GM18526 (cell line): ENCODE data around the gene VTI1A.

ENCODE experiments used
- POLR2A ChIP-seq: IDR thresholded peaks from 3 replicates; pipeline ENCODE4 v1.6.1; 2011; ENCODE audit not compliant: insufficient read length; ENCODE audit errors: extremely low read depth

Gene VTI1A

GRCh38 chr10:112689327-112690072 is 242.5 kb downstream of the VTI1A start:
- no peak for TF ChIP-seq POLR2A

- no peak for TF ChIP-seq POLR2A
Measured at GRCh38 chr10:112695539-112695938, 248.5 kb downstream of the VTI1A start.

- TF ChIP-seq POLR2A: no peak
Measured at GRCh38 chr10:112696592-112696991, 249.6 kb downstream of the VTI1A start.

- no peak for TF ChIP-seq POLR2A
Measured at GRCh38 chr10:112698133-112698817, 251.3 kb downstream of the VTI1A start.

- TF ChIP-seq POLR2A: no peak
Measured at GRCh38 chr10:112698818-112699164, 251.8 kb downstream of the VTI1A start.

GRCh38 chr10:112700215-112700671 is 253.2 kb downstream of the VTI1A start:
- no peak for TF ChIP-seq POLR2A

- no peak for TF ChIP-seq POLR2A
Measured at GRCh38 chr10:112701211-112701877, 254.3 kb downstream of the VTI1A start.

- TF ChIP-seq POLR2A: no peak
Measured at GRCh38 chr10:112701878-112702255, 254.9 kb downstream of the VTI1A start.

- TF ChIP-seq POLR2A: no peak
Measured at GRCh38 chr10:112706577-112706976, 259.6 kb downstream of the VTI1A start.

- TF ChIP-seq POLR2A: no peak
Measured at GRCh38 chr10:112708461-112708860, 261.4 kb downstream of the VTI1A start.

GRCh38 chr10:112710528-112710927 is 263.5 kb downstream of the VTI1A start:
- TF ChIP-seq POLR2A: no peak

- no peak for TF ChIP-seq POLR2A
Measured at GRCh38 chr10:112711366-112711765, 264.4 kb downstream of the VTI1A start.

GRCh38 chr10:112712536-112712935 is 265.5 kb downstream of the VTI1A start:
- no peak for TF ChIP-seq POLR2A

- TF ChIP-seq POLR2A: no peak
Measured at GRCh38 chr10:112713411-112713810, 266.4 kb downstream of the VTI1A start.

GRCh38 chr10:112715581-112715980 is 268.6 kb downstream of the VTI1A start:
- no peak for TF ChIP-seq POLR2A

- no peak for TF ChIP-seq POLR2A
Measured at GRCh38 chr10:112716076-112716475, 269.1 kb downstream of the VTI1A start.
